HG03378 (cell line): ENCODE measurements around the gene ITGA3.

Source experiments
- ATAC-seq: cut with Tn5 transposase; IDR thresholded peaks from one replicate; pipeline ENCODE4 v1.9.1; 2021; ENCODE audit warnings: mild to moderate bottlenecking, moderate library complexity; ENCODE audit not compliant: unreplicated experiment

The ITGA3 gene

GRCh38 chr17:50106393-50107131 is 50.7 kb downstream of the ITGA3 start:
- ATAC-seq = no peak

GRCh38 chr17:50107790-50108414 is 52.0 kb downstream of the ITGA3 start:
- no peak for ATAC-seq

- ATAC-seq = no peak
These were observed 52.6 kb downstream of the ITGA3 start for GRCh38 chr17:50108556-50108955.

DNA sequence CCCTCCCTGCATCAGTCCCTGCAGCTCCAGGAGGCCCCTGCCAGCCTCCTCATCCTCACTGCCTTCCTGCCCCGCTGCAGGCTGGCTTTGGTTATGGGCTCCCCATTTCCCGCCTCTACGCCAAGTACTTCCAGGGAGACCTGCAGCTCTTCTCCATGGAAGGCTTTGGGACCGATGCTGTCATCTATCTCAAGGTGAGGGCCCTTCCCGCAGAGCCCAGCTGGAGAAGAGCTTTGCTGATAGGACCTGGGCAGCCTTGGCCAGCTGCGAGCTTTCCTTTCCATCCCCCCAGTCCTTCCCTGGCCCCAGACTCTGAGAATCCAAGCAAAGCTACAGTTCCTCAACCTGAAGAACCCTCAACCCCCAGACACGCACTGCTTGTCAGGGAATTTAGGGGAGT is 53.3 kb downstream of the ITGA3 start:
- ATAC-seq = no peak

DNA sequence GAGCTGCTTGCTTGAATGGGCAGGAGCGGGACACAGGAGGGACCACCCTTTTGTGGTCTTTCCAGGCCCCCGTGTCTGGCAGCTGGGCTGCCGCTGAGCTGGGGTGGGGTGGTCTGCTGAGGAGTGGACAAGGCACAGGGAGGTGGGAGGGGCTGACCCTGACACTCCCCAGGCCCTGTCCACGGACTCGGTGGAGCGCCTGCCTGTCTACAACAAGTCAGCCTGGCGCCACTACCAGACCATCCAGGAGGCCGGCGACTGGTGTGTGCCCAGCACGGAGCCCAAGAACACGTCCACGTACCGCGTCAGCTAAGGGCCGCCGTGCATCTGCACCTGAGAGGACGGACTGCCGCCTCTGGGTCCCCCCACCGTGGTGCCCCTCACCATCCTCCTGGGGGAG is 53.9 kb downstream of the ITGA3 start:
- no peak for ATAC-seq

GRCh38 chr17:50110591-50111349 is 54.9 kb downstream of the ITGA3 start:
- no peak for ATAC-seq

DNA sequence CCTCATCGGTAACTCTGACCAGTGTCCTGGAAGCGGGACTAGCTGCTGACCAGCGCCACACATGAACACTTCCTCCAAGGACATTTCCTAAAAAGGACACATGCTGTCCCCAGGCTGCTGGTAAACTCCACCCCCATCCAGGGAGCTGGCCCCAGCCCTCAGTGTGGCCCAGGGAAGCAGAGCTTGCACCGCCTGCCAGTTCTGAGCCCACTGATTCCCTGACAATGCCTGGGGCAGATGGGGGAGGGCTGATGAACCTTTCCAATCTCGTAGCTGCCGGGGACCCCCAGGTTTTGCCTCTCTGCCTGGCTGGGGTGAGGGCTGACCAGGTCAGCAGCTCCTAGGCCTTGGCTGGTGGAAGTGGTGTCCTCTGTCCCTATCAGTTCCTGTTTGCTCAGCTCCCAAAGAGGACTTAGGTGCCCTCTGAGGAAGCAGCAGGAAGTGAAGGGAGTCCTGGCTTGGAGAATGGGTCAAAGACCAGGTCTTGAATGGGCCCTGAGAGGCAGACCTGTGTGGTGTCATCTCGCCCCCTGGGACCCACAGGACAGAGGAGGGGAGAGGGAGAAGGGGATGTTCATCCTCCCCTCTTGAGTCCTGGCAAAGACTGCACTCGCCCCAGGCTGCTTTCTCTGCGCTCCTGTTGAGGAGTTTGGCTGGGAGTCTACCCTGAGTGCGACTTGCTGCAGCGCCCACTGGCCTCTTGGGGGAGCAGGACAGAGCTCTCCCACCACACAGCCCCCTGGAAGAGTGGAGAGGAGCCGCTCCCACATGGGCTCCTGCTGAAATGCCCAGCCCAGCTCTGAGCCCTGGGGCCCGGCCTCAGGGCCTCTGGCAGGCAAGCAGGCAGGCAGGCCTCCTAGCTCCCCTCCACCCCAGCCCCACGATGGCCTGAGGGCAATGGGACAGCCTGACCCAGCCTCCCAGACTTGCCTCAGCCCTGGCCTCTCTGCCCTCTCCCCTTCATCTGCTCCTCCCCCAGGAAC is 56.1 kb downstream of the ITGA3 start:
- no peak for ATAC-seq

DNA sequence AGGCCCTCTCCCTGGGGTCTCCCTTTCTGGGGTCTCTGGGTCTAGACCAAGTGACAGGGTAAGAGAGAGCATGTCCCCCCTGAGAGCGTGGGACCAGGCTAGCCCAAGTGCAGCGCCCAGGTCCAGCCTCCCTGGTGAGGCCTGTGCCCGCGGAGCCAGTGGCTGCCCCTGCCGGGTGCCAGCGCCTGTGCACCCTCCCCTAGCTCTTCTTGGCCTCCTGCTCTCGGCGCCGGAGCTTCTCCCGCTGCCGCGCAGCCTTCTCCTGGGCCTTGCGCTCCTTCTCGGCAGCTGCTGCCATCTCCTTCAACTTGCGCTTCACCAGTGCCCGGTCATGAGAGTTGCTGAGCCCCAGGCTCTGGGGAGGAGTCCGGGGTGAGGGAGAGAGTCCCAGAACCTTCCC is 56.8 kb downstream of the ITGA3 start:
- ATAC-seq = no peak

GRCh38 chr17:50113624-50114320 is 57.9 kb downstream of the ITGA3 start:
- ATAC-seq = no peak

DNA sequence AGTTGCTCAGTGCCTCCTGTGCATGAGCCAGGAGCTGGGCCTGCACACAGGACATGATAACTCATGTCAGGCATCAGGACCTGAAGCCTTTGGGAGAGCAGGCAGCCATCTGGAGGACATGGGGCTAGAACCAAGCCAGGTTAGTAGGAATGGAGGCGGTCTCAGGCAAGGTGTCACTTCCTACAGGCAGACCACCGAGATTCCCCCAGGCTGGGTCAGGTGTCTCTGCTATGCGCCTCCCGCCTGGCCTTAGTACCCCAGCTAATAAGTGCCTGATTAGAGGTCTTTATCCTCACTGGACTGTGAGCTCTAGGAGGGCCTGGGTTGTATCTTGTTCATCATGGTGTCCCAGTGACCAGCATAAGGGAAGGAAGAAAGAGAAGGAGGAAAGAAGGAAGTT is 58.5 kb downstream of the ITGA3 start:
- no peak for ATAC-seq

- ATAC-seq = no peak
These were observed 59.0 kb downstream of the ITGA3 start for GRCh38 chr17:50114849-50115357.

DNA sequence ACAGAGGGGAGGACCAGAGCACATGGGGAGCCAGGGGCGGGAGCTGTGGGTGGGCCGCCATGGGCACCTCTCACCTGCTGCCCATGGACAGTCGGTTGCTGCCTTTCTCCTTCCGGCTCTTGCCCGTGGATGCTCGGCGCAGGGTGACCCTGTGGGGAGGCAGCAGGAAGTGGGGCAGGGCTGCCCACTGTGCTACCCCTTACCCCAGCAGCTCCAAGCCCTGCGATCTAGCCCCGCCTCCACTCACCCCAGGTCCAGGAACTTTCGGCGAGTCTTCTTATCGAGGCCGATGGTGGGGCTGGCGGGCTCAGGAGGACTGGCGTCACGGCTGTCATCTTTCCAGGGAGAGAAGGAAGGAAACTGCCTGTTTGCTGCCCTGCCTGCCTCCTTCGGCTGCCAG is 59.8 kb downstream of the ITGA3 start:
- no peak for ATAC-seq

DNA sequence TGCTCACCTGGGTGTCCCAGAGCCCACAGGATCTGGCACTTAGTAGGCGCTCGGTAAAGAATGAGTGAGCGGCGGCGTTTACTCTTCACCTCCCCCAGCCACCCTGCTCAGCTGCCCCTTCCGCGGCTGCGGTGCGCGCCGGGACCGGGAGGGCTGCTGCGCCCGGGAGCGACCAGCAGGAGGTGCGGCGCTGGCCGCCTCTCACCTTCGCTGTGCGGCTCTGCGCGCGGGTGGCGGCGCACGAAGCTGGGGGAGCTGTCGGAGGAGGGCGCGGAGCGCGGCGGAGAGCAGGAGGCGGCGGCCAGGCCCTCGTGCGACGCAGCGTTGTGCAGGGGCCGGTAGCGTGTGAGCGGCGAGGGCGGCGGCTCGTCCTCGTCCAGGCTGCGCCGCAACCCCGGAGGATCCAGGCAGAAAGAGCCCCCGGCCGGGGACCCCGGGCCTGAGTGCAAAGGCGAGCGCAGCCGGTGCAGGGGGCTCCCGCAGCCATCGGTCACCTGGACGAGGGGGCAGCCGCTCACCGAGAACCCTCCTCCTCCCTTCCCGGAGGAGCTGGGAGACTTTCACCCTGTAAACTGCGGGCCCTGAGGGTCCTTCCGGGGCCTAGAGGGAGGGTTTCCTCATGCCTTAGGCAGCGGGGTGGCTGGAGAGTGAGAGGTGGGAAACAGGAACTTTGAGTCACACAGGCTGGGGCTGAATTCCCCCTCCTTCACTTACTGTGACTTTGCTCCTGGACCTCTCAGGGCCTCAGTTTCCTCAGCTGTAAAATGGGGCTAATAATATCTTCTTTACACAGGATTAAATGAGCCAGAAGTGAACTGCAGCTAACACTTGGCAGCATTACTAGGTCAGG is 61.5 kb downstream of the ITGA3 start:
- no peak for ATAC-seq

DNA sequence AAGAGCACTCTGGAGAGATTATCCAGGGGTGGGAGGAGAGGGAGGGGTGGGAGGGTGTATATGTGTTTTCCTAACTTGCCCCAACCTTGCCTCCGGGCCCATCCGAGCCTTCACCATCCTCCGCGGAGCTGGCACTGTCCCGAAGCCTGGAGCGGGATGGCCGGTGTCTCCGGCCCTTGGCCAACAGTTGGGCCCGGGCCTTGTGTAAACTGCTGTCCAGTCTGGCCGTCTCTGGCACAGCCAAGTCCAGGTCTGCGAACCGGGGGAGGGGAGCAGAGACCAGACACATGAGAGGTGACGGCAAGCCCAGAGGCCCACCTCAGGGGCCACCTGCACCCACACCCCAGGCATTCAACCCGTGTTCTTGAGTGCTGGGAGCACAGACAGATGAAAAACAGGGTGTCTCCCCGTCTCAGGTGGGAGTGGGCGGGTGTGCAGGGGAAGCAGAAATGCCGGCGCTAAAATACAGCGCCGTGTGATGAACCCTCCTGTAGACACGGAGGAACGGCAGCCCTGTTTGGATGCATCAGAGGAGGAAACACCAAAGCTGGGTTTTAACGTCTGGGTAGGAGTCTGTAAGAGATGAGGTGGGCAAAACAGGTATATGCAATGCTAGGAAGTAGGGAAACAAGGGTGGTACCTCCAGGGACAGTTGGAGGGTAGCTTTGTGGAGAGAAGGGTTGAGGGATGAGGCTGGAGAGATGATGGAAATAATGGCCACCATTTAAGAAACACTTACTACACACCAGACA is 62.3 kb downstream of the ITGA3 start:
- no peak for ATAC-seq

- ATAC-seq = no peak
These were observed 62.9 kb downstream of the ITGA3 start for GRCh38 chr17:50118828-50119218.

- no peak for ATAC-seq
These were observed 64.8 kb downstream of the ITGA3 start for GRCh38 chr17:50120475-50121253.

DNA sequence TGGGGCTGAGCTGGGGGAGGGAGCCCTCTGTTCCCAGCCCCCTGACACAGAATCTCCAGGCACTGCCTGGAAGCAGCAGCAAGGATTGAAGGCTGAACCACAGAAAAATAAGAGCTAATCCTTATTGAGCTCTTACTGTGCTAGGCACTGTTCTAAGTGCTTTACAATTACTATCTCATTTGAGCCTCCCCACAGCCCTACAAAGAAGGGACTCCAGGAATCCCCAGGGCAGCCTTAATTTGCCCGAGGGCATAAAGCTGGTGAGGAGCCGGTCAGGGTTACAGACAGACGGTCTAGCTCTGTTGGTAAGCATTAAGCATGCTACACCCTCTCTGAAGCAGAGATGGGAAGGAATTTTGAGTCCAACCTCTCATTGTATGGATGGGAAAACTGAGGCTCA is 67.0 kb downstream of the ITGA3 start:
- ATAC-seq = no peak
